Measurements from ENCODE around the gene PLEKHO2. TPM values are rescaled to one million over a fixed set of nuclear protein-coding genes. Genes with fewer than 3 reads are reported as not detected.

The PLEKHO2 gene
- total and polyA plus RNA-seq, 2 of the 8 experiments (the other 6 are each of a cell fraction or from before 2014, with no cell fraction given): 16.9 to 20.1 TPM

GRCh38 chr15:64806509-64806908 lies 35.2 kb upstream of the PLEKHO2 start:
- Histone ChIP-seq H3K4me2 (ENCODE audit: insufficient read depth in 1 of 2, low read depth in 2 of 2, low read length in 2 of 2) (peak overlapping the region; percentile 70 to 83; a peak in 3 of 4 replicates), H3K23me2 (ENCODE audit: low read depth, low read length) (peaks cover 6% of the 10 kb centered on the region), H3K79me1 (ENCODE audit: low read depth, low read length) (no peaks in the 10 kb centered on the region), H3K18ac (ENCODE audit: extremely low read depth, low read length) (peak overlapping the region; percentile 99), H4K20me1 (replicated peaks in 1 of 2; ENCODE audit: control insufficient read depth in 1 of 2, insufficient read depth in 2 of 2, low read length in 2 of 2) (no peaks in the 10 kb centered on the region), H3K56ac (replicated peaks; ENCODE audit: insufficient read length, low read depth, low read length) (peak overlapping the region; percentile 12), H4K91ac (replicated peaks; ENCODE audit: insufficient read length, low read length) (peak overlapping the region; percentile 77), H3K27ac (ENCODE audit: low read depth, low read length) (peak overlapping the region; percentile 95), H3K14ac (ENCODE audit: insufficient read length) (no peak overlapping the region), H3K27me3 (replicated peaks in 1 of 4; ENCODE audit: control insufficient read depth in 3 of 4, extremely low read depth in 1 of 4, insufficient read depth in 3 of 4, low read length in 3 of 4) (no peaks in the 10 kb centered on the region), H3K79me2 (ENCODE audit: control insufficient read depth in 1 of 2, insufficient read depth in 2 of 2, low read length in 2 of 2) (no peaks in the 10 kb centered on the region), H3K23ac (ENCODE audit: insufficient read length) (no peak overlapping the region), H3K9me3 (ENCODE audit: insufficient read depth in 2 of 2, low read depth in 1 of 2, low read length in 1 of 2) (no peaks in the 10 kb centered on the region), H3K4ac (replicated peaks; ENCODE audit: insufficient read length, low read depth, low read length) (peak overlapping the region; percentile 82), H3K9ac (replicated peaks in 1 of 4; ENCODE audit: extremely low read depth in 1 of 4, low read depth in 3 of 4, low read length in 3 of 4) (peak overlapping the region in 2 of 4 experiments; percentile 13 to 74; a peak in 5 of 7 replicates), H4K8ac (ENCODE audit: extremely low read depth, insufficient read depth, low read length) (peak overlapping the region; percentile 60; the same call in 1 of the 2 replicates), H2BK120ac (replicated peaks; ENCODE audit: low read depth, low read length) (peak overlapping the region; percentile 96), H2AFZ (ENCODE audit: low read length) (no peak overlapping the region), H2BK20ac (ENCODE audit: low read length) (peak overlapping the region; percentile 96), H2BK5ac (ENCODE audit: low read depth, low read length) (peak overlapping the region; percentile 94), H3K4me3 (ENCODE audit: extremely low read depth in 1 of 4, insufficient read depth in 2 of 4, low read depth in 3 of 4, low read length in 4 of 4) (peak overlapping the region in 1 of 4 experiments; percentile 53; a peak in 2 of 8 replicates), H4K5ac (ENCODE audit: insufficient read length, low read depth, low read length) (peak overlapping the region; percentile 90), H2AK5ac (ENCODE audit: low read depth, low read length) (peak overlapping the region; percentile 98), H2BK15ac (ENCODE audit: low read length) (peak overlapping the region; percentile 83; the same call in 1 of the 2 replicates), H2BK12ac (ENCODE audit: low read depth, low read length) (peak overlapping the region; percentile 96), H3K36me3 (ENCODE audit: control insufficient read depth in 2 of 4, insufficient read depth in 4 of 4, low read length in 3 of 4) (no peaks in the 10 kb centered on the region), H3K4me1 (replicated peaks in 1 of 4; ENCODE audit: control insufficient read depth in 3 of 4, insufficient read depth in 4 of 4, low read length in 3 of 4) (peaks cover 14 to 47% (median 36%) of the 10 kb centered on the region in 4 experiments)
- DNase-seq (ENCODE audit: low read depth in 1 of 2, low spot score in 2 of 2) (no peak), FAIRE-seq (no peak)
- CTCF ChIA-PET (ENCODE audit: partially characterized antibody): interaction anchor here (1.2 to 25.0 kb wide), 9 partner anchors 10 to 75 kb away, joined by 3 to 883 read pairs (median 6); partner anchors contain the start of gene PLEKHO2
- POLR2A ChIA-PET (ENCODE audit: partially characterized antibody): interaction anchor here (0.8 to 24.9 kb wide), 17 partner anchors 10 to 181 kb away, joined by 3 to 748 read pairs (median 25); partner anchors contain the start of genes ANKDD1A, PIF1, PLEKHO2 and RBPMS2
- 63% methylated on average over 6 of the region's 6 CpGs; no CpG with 5 or more reads in 1 of the 2 experiments for WGBS, 2 experiments (ENCODE audit: extremely low coverage in 1 of 2, insufficient coverage in 1 of 2, insufficient read length in 1 of 2, insufficient replicate concordance in 2 of 2, low coverage in 1 of 2, low lambda C conversion rate in 2 of 2, missing lambda C conversion rate in 1 of 2)
- TF ChIP-seq RNF2 (IDR thresholded peaks at IDR 0.05; ENCODE audit: borderline replicate concordance, low read depth, low read length, missing control alignments, poor library complexity, severe bottlenecking) (no peak), EZH2 (IDR thresholded peaks at IDR 0.05; ENCODE audit: low read depth, low read length, severe bottlenecking) (no peak), CREB1 (IDR thresholded peaks at IDR 0.05) (no peak), ATF3 (IDR thresholded peaks at IDR 0.05; ENCODE audit: insufficient read depth, low read depth, low read length) (no peak), POLR2AphosphoS5 (IDR thresholded peaks at IDR 0.05; ENCODE audit: low read depth, low read length) (no peak), BACH1 (IDR thresholded peaks at IDR 0.05; ENCODE audit: low read length) (no peak), EGR1 (IDR thresholded peaks at IDR 0.05; ENCODE audit: borderline replicate concordance, low read depth, low read length) (no peak), HDAC6 (IDR thresholded peaks at IDR 0.05; ENCODE audit: low read depth, low read length) (no peak), JUND (IDR thresholded peaks at IDR 0.05; ENCODE audit: low read length) (no peak), ATF2 (IDR thresholded peaks at IDR 0.05; ENCODE audit: low read length) (no peak), POLR2A (IDR thresholded peaks at IDR 0.05; ENCODE audit: control extremely low read depth in 1 of 2, low read depth in 2 of 2, low read length in 2 of 2) (no peak)

Measured in H1 (cell line).